GM18870 (cell line): ENCODE data around the gene TRIM63.

Source experiments
- ATAC-seq: cut with Tn5 transposase; IDR thresholded peaks from one replicate; pipeline ENCODE4 v1.9.1; 2021; ENCODE audit warnings: moderate library complexity; ENCODE audit not compliant: unreplicated experiment

TRIM63 gene

DNA sequence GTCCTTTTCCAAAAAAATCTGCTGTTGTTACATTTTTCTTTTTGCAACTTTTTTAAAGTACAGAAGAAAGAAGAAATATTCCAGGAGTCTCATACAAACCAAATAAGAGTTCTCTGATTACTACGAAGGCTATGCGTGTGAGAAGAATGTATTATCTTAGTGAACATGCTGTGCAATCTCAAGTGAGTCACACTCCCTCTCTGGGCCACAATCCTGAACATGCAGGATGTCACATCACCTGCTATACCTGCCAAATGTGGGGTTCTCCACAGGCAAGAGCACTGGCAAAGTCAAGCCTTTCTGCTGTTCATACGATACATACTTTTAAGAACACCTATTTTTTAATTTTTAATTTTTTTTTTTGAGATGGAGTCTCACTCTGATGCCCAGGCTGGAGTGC lies 21.7 kb upstream of the TRIM63 start:
- ATAC-seq, result no peak

DNA sequence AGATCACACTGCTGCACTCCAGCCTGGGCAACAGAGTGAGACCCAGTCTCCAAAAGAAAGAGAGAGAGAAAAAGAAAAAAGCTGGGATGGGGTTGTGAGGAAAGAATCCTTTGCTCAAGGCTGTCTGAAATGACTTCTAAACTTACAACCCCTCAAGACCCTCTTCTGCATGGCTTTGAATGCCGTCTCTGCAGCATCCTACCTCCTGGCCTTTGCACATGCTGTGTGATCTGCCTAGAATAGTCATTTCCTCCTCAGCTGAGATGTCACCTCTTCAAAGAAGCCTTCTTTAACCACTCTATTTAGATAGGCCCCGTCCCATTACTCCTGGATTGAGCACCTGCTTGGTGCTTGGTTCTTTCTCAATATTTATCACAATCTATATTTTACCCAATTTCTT lies 17.4 kb upstream of the TRIM63 start:
- no peak for ATAC-seq

DNA sequence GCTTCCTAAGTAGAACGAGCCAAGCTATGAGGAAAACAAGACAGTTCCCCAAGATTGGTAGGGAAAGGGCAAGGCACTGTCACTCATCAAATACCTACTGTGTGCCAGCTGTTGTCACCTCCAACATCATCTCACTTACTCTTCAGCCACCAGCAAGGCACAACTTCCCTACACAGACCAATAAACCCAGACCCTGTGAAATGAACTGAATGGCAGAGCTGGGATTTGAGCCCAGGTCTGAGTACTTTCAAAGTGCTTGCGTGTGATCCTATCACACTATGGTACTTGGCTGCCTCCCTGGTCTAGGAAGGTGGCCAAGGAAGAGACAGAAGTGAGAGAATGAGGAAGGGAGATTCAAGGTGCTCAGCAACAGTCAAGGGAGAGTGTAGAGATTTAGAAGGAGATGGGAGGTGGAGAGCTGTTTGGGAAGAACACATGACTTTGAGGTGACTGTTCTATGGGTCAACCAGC lies 16.7 kb upstream of the TRIM63 start:
- ATAC-seq, result no peak

DNA sequence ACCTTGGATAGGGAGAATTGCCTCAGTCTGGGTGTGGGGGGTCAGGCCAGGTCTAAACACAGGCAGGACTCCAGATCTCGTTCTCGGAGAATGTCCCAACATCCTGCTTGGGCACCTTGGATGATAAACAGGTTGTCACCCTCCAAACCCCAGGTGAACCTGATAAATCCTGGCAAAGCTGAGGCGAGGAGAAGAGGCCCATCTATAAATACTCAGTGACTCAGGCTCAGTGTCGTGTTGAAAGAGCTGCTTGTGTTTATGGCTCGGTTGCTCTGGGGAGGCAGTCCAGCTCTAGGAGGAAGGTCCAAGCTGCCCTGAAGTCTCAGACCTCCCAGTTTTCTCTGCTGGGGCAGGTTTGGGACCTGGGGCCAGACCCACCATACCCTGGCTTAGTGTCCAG lies 15.8 kb upstream of the TRIM63 start:
- ATAC-seq, result no peak

DNA sequence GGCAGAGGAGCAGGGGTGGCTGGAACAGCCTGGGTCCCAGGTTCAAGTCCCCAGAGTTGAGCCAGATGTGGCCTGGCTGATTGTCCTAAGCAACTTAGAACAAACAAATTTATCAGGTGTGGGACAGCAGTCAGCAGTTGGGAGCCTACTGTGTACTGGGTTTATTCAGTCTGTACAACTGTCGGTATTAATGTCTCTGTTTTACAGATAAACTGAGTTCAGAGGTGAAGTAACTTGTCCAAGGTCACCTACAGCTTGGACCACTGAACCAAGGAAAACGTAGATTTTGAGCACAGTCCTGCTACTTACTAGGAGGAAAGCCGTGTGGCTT lies 14.6 kb upstream of the TRIM63 start:
- ATAC-seq, result no peak

DNA sequence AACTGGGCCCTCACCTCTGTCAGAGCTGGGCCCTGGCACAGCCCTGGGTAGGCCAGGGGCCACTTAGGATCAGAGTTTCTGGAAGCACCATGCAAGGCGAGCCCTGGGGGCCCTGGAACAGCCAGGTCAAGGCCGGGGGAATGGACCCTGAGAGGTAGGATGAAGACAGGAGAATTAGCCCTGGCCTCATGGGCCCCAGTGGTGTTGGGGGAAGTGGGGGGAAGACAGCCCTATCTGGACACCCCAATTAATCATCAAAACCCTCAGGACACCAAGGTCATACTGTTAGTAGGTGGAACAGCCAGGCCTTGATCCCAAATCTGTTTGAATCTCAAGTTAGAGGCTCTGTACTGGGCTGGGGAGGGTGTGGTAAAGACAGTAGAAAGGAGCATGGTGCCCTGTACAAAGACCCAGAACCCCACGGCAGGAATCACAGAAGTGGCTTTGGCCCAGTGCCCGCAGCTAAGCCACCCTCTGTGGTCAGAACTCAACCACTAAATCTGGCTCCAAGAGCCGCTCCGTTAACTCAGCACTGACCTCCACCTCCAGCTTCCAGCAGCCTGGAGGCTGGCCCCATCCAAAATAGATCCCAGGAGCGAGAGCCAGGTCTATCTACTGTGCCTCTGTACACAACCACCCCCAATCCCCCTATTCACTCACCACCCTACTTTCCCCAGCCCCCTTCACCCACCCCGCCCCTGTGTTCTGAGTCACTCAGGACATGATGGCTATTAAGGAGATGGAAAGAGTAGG lies 14.0 kb upstream of the TRIM63 start:
- no peak for ATAC-seq

DNA sequence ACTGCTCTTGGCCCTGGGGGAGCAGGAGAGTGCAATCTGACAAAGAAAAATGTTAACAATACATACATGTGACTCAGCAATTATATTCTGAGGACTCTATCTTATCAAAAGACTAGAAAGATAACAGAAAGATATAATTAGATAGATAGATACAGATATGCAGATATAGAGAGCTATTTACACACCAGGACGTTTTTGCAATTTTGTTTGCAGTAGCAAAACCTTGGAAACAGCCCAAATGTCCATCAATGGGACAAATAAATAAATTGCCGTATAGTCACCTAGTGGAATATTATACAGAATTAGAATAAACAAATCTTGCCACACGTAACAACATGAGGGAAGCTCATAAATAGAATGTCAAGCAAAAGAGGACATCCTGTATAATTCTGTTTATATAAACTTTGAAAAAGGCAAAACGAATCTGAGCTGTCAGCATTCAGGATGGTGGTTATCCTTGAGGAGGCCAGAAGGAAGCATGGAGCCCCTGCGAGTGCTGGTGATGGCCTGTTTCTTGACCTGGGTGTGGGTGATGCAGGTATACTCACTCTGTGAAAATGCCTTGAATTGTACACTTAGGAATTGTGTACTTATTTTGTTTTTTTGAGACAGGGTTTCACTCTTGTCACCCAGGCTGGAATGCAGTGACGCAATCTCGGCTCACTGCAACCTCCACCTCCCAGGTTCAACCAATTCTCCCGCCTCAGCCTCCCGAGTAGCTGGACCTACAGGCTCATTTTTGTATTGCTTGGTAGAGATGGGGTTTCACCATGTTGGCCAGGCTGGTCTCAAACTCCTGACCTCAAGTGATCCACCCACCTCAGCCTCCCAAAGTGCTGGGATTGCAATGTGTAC lies 12.8 kb upstream of the TRIM63 start:
- ATAC-seq, result no peak

DNA sequence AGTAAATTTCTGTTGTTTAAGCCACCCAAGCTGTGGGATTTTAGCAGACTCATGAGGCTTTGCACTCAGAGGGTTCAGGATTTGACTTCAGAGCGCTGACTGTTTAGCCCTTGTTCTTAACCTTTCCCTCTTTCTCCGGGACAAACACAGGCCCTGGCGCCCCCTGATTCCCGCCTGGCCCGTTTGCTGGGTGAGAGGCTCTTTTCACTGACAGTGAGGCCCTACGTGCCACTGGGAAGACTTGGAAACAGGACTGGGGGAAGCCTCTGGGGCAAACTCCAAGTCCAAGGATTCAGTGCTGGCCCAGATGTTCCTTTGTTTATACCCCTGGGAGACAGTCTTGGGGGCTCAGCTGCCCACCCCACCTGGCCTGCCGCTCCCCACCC lies 11.7 kb upstream of the TRIM63 start:
- no peak for ATAC-seq

DNA sequence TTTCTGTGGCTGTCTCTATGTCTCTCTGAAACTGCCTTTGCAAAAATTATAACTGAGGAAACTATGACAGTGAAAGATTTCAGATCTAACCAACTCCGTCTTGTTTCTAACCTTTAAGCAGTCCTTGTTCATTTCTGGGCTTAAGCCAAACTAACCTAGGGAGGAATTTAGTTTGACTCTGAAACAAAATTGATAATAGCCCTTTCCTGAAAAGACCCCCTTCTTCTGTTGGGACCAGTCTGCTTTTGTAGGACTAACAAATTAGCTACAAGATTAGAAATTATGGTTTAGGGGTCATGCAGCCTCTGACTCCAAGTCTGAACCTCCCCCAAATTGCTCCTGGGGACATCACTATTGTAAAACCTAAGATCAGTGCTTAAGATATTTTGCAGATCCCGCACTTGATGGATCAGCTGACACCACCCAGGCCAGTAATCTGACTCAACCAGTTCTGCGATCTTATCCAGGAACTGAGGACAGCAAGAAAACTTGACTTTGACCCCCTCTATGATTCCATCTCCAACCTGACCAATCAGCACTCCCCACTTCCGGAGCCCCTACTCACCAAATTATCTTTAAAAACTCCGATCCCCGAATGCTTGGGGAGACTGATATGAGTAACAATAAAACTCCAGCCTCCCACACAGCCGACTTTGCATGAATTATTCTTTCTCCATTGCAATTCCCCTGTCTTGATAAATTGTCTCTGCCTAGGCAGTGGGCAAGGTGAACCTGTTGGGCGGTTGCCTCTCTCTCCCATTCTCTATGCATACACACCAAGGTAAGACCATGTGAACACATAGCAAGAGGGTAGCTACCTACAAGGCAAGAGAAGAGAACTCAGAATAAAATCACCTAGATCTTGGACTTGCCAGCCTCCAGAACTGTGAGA lies 11.1 kb upstream of the TRIM63 start:
- no peak for ATAC-seq

DNA sequence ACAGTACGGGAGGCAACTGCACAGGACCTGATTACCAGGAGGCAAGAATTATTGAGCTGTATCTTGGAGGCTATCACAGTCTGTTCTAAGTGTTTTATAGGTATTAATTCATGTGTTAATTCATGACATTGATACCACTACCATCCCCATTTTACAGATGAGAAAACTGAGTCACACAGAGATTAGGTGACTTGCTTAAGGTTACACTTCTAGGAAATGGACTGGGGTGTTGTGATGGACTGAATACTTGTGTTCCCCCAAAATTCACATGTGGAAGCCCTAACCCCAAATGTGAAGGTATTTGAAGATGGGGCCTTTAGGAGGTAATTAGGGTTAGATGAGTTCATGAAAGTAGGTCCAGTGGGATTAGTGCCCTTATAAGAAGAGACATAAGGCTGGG lies 10.1 kb upstream of the TRIM63 start:
- ATAC-seq, result no peak

DNA sequence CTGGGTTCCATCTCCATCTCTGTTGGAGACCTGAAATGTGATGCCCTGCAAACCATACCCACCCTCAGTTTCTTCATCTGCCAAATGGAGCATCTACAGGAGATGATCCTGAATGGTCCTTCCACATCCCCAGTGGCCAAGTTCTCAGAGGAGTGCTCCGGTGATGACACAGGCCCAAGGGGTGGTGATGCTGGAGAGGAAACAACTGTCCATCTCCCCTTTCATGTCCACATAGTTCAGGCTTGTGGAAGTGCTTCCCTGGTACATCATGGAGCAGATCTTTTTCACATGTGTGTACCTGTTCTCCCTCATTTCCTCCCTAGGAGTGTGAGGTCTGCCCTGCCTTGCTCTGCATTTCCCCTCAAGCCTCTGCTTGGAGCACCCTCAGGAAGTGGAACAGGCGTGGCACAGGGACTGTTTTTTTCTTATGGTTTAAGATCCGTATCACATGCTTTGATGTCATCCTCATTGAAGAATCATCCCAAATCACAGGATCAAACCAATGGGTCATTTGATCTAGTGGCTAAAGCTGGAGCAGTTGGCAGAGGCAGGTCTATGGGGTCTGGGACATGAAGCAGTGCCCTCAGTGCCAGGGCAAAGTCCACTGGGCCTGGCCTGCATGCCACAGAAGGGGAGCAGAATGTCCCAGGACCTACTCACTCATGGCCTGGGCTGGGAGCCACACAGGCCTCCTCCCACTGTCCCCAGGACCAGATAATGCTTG lies 8.2 kb upstream of the TRIM63 start:
- no peak for ATAC-seq

DNA sequence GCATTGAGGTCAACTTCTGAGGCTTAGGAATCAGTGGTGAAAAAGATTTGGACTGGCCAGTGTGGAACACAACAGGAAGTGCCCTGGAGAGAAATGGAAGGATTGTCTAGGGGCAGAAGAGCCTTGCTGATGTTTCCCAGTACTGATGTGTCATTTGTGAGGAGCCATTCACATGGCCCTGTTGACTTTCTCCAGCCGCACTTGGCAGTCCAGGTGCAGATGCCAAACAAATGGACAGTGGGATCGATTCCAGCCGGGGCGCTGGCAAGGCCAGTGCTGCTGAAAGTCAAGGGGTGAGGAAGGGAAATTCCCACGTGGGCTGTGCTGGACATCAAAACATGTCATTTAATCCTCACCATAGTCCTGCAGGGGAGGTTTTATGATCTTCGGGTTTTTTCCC lies 4.9 kb upstream of the TRIM63 start:
- ATAC-seq, result no peak

DNA sequence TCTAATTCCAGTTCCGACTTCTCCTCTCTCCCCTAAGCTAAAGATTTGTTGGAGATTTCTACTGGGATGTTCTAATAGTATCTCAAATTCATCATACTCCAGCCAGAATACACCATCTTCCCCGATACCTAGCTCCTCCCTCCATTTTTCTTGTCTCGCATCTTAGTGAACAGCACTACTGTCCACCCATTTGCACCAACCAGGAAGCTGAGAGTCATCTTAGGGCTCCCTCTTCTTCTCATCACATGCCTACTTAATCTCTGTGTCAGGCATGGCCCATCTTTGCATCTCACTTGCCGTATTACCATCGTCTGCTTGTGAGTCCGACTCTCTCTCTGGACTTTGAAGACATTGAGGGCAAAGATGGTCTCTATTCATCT lies 3.5 kb upstream of the TRIM63 start:
- no peak for ATAC-seq

DNA sequence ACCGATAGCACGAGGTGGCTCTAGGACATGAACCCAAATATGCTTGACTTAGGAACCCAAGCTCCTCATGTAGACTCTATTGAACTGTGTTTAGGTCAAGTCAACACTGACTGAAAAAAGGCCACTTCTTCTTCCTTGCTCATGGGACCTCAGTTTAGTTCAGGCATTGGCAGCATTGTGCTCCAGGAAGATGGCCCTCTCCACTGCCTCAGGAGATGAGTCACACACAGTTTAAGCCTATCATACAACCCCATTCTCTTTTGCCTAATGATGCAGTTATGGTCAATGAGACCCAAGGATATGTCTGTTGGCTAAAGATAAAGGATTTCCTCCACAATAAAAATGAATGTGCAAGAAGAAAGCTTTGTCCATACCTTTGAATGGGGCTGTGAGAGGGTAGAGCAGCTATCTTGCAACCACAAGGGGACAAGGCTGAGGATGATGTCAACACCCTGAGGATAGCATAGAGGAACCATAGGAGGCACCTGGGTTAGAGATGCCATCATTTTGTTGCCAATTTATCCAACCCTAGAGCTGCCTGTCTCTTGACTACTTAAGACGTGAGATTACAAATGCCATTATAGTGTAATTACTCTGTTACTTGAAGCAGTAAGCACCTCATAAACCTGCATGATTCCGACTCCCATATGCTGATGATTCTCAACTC lies 3.0 kb upstream of the TRIM63 start:
- no peak for ATAC-seq

DNA sequence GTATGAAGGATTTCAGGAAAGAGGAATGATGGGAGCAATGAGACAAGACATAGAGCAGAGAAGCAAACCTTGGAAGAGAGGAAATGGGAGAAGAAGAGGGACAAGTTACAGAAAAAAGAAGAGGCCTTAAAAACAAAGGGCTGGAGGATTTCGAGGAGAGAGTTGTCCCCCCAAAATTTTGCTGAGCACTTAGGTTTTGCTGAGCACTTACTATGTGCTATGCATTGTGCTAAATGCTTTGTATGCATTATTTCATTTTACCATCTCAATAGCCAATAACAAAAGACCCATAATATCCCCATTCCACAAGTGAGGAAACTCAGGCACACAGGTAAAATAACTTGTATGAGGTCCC lies 2.5 kb upstream of the TRIM63 start:
- ATAC-seq, result no peak

DNA sequence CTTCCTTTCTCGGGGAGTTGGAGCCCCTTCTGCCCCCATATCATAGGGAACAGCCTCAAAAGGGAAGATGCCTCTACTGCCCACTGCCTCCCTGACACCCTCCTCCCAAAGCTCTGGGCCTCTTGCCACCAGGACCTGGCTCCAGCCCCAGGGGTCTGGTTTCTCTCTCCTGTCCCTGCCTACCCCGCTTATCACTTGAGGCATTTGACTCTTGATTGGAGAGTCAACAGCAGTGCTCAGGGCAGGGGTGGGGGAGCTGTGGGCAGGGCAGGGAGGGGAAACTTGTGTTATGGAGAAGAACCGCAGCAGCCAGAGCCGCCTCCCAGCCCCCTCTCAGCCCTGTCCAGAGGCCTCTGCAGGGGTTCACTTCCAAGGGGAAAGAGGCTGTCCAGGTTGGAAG lies 573 bp downstream of the TRIM63 start:
- no peak for ATAC-seq

DNA sequence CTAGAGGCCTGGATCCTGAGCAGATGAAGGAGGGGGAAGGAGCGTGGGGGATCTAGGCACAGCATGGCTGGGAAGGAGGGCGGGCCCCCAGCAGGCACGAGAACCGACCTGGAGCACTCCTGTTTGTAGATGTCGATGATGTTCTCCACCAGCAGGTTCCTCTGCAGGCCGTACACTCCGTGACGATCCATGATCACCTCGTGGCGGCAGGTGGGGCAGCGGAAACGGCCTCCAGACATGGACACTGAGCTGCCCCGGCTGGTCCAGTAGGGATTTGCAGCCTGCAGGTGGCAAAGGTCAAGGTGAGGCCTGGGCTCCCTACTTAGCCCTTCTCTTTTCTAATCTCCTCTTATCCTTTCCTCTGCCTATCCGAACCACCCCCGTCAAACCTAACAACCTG lies 1.3 kb downstream of the TRIM63 start:
- ATAC-seq, result no peak

DNA sequence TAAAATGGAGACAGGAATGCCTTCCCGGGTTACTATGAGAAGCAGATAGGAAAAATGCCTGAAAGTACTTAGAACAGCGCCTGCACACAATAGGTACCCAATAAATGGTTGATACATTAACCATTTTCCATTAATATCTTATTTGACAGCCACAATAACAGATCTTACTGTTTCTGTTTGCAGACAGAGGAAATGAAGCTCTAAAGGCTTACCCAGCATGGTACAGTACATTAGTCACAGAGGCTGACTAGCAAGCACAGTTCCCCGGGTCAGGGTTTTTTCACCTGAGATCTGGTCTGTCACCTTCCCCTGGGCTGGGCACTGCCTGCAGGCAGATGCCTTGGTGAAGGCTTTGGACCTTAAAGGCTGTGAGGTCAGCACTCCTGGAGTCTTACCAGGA lies 2.9 kb downstream of the TRIM63 start:
- ATAC-seq, result no peak

DNA sequence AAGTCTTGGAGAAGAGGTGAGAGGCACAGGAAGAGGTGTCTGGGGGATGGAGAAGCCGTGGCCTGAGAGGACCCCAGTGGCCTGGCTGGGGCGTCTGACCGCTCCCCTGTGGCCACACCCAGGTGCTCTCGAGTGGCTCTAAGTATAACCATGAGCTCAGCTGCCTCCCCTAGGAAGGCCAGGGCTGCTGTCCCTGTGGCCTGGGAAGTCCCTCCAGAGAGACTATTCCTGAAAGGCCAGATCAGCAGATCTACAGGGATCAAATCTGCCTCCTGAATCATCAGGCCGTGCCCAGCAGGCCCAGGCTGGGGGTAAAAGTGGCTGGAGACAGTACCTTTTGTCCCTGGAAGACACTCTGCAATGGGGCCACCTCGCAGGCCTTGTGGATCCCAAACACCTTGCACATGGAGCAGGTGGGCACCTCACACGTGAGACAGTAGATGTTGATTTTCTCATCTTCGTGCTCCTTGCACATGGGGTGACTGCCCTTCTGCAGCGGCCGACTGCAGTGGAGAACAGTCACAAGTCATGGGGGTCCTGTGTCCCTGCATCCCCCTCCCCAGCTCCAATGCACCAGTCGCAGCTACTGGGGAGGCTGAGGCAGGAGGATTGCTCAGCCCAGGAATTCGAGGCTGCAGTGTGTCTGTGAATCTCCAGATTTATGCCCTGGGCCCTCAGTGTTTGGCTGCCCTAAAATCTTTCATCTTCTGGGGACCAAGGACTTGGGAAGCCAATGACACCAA lies 6.4 kb downstream of the TRIM63 start:
- ATAC-seq, result no peak

DNA sequence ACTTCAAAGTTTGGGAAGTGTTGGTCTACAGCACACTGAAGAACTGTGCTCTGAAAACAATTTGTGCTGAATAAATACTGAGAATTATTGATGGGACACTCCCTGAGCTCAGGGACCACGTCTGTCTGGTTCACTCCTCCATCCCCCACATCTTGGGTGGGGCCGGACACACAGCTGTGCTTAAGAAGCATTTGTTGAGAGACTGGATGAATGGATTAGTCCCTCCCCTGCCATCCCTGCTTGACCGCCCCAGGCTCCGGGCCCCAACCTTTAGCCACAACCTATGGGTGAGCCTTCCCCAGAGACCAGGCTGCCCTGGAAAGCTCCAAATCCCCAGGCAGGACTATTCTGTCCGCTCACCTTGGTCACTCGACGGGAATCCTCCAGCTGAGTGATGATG lies 7.5 kb downstream of the TRIM63 start:
- ATAC-seq, result no peak
